H1 (cell line): Measurements from ENCODE around the gene XPOT. TPM values are rescaled to one million over a fixed set of nuclear protein-coding genes. Genes with fewer than 3 reads are reported as not detected.

Source experiments
- CTCF ChIA-PET: fragments of 300-600 bp; sonication (Branson Sonifier 250); formaldehyde crosslinking; loops from one replicate; lab custom pipeline; 2021; ENCODE audit not compliant: partially characterized antibody; lab: Charles Lee
- POLR2A ChIA-PET: fragments of 300-600 bp; sonication (Branson Sonifier 250); formaldehyde crosslinking; loops from one replicate; lab custom pipeline; 2021; ENCODE audit warnings: inconsistent platforms; ENCODE audit not compliant: partially characterized antibody; lab: Charles Lee
- DNase-seq, 2 experiments: peaks; one replicate each; pipeline versions ENCODE4 v3.0.0 to v3.0.0-alpha.2; 2010 to 2022; ENCODE audit warnings: low spot score in 2 of 2, low read depth in 1 of 2, mixed read lengths in 1 of 2
- FAIRE-seq: peaks from 2 replicates; lab custom pipeline; 2011; peaks lifted over from hg19 to GRCh38; lab: Jason Lieb, UNC
- H2AFZ ChIP-seq: 2 replicates; pipeline ENCODE4 v1.8.1; 2012; ENCODE audit warnings: low read length, inconsistent platforms
- H2AK5ac ChIP-seq: 2 replicates; pipeline ENCODE4 v1.6.1; 2013; ENCODE audit warnings: low read depth, low read length
- H2BK120ac ChIP-seq: replicated peaks from 2 replicates; pipeline ENCODE3; 2013; ENCODE audit warnings: low read depth, low read length, inconsistent platforms
- H2BK12ac ChIP-seq: 2 replicates; pipeline ENCODE4 v1.6.1; 2013; ENCODE audit warnings: low read depth, low read length
- H2BK15ac ChIP-seq: 2 replicates; pipeline ENCODE4 v1.6.1; 2013; ENCODE audit warnings: low read length
- H2BK20ac ChIP-seq: 2 replicates; pipeline ENCODE4 v1.6.1; 2013; ENCODE audit warnings: low read length
- H2BK5ac ChIP-seq: 2 replicates; pipeline ENCODE4 v1.6.1; 2013; ENCODE audit warnings: low read depth, low read length
- H3K14ac ChIP-seq: 2 replicates; pipeline ENCODE4 v1.6.1; 2013; ENCODE audit warnings: inconsistent platforms; ENCODE audit not compliant: insufficient read length
- H3K18ac ChIP-seq: 2 replicates; pipeline ENCODE4 v1.6.1; 2013; ENCODE audit warnings: low read length; ENCODE audit errors: extremely low read depth
- H3K23ac ChIP-seq: 2 replicates; pipeline ENCODE4 v1.6.1; 2013; ENCODE audit warnings: inconsistent platforms; ENCODE audit not compliant: insufficient read length
- H3K23me2 ChIP-seq: 2 replicates; pipeline ENCODE4 v1.6.1; 2013; ENCODE audit warnings: low read depth, low read length
- H3K27ac ChIP-seq: 2 replicates; pipeline ENCODE4 v1.6.1; 2011; ENCODE audit warnings: low read depth, low read length, inconsistent platforms
- H3K27me3 ChIP-seq, 4 experiments: replicated peaks in 1 of 4; 1 replicate in 1 of 4; 2 replicates in 3 of 4; pipeline versions ENCODE4 v1.6.1 to v1.8.1; 2011 to 2013; ENCODE audit warnings: low read length in 3 of 4, mild to moderate bottlenecking in 3 of 4, inconsistent platforms in 2 of 4, mixed read lengths in 2 of 4, moderate library complexity in 1 of 4; ENCODE audit not compliant: control insufficient read depth in 3 of 4, insufficient read depth in 3 of 4; ENCODE audit errors: extremely low read depth in 1 of 4
- H3K36me3 ChIP-seq, 4 experiments: 2 replicates each; pipeline versions ENCODE4 v1.6.1 to v1.8.1; 2011 to 2013; ENCODE audit warnings: mild to moderate bottlenecking in 4 of 4, low read length in 3 of 4, moderate library complexity in 2 of 4, control low read depth in 1 of 4, inconsistent platforms in 1 of 4; ENCODE audit not compliant: insufficient read depth in 4 of 4, control insufficient read depth in 2 of 4
- H3K4ac ChIP-seq: replicated peaks from 2 replicates; pipeline ENCODE3; 2013; ENCODE audit warnings: low read length, low read depth, mixed read lengths, inconsistent platforms; ENCODE audit not compliant: insufficient read length
- H3K4me1 ChIP-seq, 4 experiments: replicated peaks in 1 of 4; 1 replicate in 1 of 4; 2 replicates in 3 of 4; pipeline versions ENCODE4 v1.6.1 to v1.8.1; 2011 to 2013; ENCODE audit warnings: low read length in 3 of 4, inconsistent platforms in 2 of 4, mixed read lengths in 1 of 4; ENCODE audit not compliant: insufficient read depth in 4 of 4, control insufficient read depth in 3 of 4
- H3K4me2 ChIP-seq, 2 experiments: 2 replicates each; pipeline versions ENCODE4 v1.6.1 to v1.8.1; 2011 to 2013; ENCODE audit warnings: low read depth in 2 of 2, low read length in 2 of 2, control low read depth in 1 of 2, inconsistent platforms in 1 of 2, mild to moderate bottlenecking in 1 of 2; ENCODE audit not compliant: insufficient read depth in 1 of 2
- H3K4me3 ChIP-seq, 4 experiments: fragments of 200-600, 300-600 bp in 1 of 4; sonication (generic), shearing (Covaris generic), sonication (Bioruptor Twin) in 1 of 4; 2 replicates each; pipeline versions ENCODE4 v1.5.1 to v1.8.1; 2011 to 2016; ENCODE audit warnings: low read length in 4 of 4, low read depth in 3 of 4, control low read depth in 2 of 4, inconsistent platforms in 2 of 4, mild to moderate bottlenecking in 2 of 4, mixed read lengths in 1 of 4, moderate library complexity in 1 of 4; ENCODE audit not compliant: insufficient read depth in 2 of 4; ENCODE audit errors: extremely low read depth in 1 of 4
- H3K56ac ChIP-seq: replicated peaks from 2 replicates; pipeline ENCODE3; 2013; ENCODE audit warnings: low read depth, mild to moderate bottlenecking, mixed read lengths, low read length, inconsistent platforms; ENCODE audit not compliant: insufficient read length
- H3K79me1 ChIP-seq: 2 replicates; pipeline ENCODE4 v1.6.1; 2013; ENCODE audit warnings: low read depth, low read length, control low read depth
- H3K79me2 ChIP-seq, 2 experiments: 2 replicates each; pipeline versions ENCODE4 v1.6.1 to v1.8.1; 2012 to 2013; ENCODE audit warnings: low read length in 2 of 2, mild to moderate bottlenecking in 2 of 2, inconsistent platforms in 1 of 2; ENCODE audit not compliant: insufficient read depth in 2 of 2, control insufficient read depth in 1 of 2
- H3K9ac ChIP-seq, 4 experiments: replicated peaks in 1 of 4; 1 replicate in 1 of 4; 2 replicates in 3 of 4; pipeline versions ENCODE4 v1.6.1 to v1.8.1; 2011 to 2013; ENCODE audit warnings: low read depth in 3 of 4, low read length in 3 of 4, control low read depth in 2 of 4, mild to moderate bottlenecking in 2 of 4, moderate library complexity in 2 of 4, inconsistent platforms in 1 of 4; ENCODE audit errors: extremely low read depth in 1 of 4
- H3K9me3 ChIP-seq, 2 experiments: 2 replicates each; pipeline versions ENCODE4 v1.6.1 to v1.8.1; 2012 to 2013; ENCODE audit warnings: mild to moderate bottlenecking in 2 of 2, moderate library complexity in 2 of 2, control low read depth in 1 of 2, inconsistent platforms in 1 of 2, low read depth in 1 of 2, low read length in 1 of 2, mixed read lengths in 1 of 2; ENCODE audit not compliant: insufficient read depth in 2 of 2
- H4K20me1 ChIP-seq, 2 experiments: replicated peaks in 1 of 2; 2 replicates each; pipeline versions ENCODE3 to v1.8.1; 2011 to 2013; ENCODE audit warnings: inconsistent platforms in 2 of 2, low read length in 2 of 2, mild to moderate bottlenecking in 1 of 2; ENCODE audit not compliant: insufficient read depth in 2 of 2, control insufficient read depth in 1 of 2
- H4K5ac ChIP-seq: 2 replicates; pipeline ENCODE4 v1.6.1; 2013; ENCODE audit warnings: low read length, low read depth, mixed read lengths, inconsistent platforms; ENCODE audit not compliant: insufficient read length
- H4K8ac ChIP-seq: 2 replicates; pipeline ENCODE4 v1.8.0; 2013; ENCODE audit warnings: mild to moderate bottlenecking, moderate library complexity, low read length, inconsistent platforms; ENCODE audit not compliant: insufficient read depth; ENCODE audit errors: extremely low read depth
- H4K91ac ChIP-seq: replicated peaks from 2 replicates; pipeline ENCODE3; 2013; ENCODE audit warnings: low read length, mixed read lengths, inconsistent platforms; ENCODE audit not compliant: insufficient read length
- CEBPB ChIP-seq: IDR thresholded peaks from 2 replicates; pipeline ENCODE4 v1.6.1; 2012; ENCODE audit warnings: low read depth, low read length
- CHD1 ChIP-seq: IDR thresholded peaks from 2 replicates; pipeline ENCODE4 v1.6.1; 2012; ENCODE audit warnings: low read depth, low read length, improper control_type of control experiment
- KDM4A ChIP-seq: IDR thresholded peaks from one replicate; pipeline ENCODE4 v1.7.1; 2012; ENCODE audit warnings: low read depth, mild to moderate bottlenecking, moderate library complexity, low read length, inconsistent platforms; ENCODE audit not compliant: severe bottlenecking
- SP1 ChIP-seq: IDR thresholded peaks from 2 replicates; pipeline ENCODE4 v1.6.1; 2011; ENCODE audit warnings: low read depth, low read length
- TAF1 ChIP-seq: IDR thresholded peaks from 2 replicates; pipeline ENCODE4 v1.6.1; 2011; ENCODE audit warnings: mild to moderate bottlenecking, low read depth, low read length
- WGBS, 2 experiments: shearing (Covaris generic) in 1 of 2; methylation state at CpG; one replicate each; pipeline versions ENCODE4 v1.1.6 to v1.1.7; 2013 to 2015; ENCODE audit warnings: low lambda C conversion rate in 2 of 2, mixed read lengths in 2 of 2, inconsistent platforms in 1 of 2, low coverage in 1 of 2, missing lambda C conversion rate in 1 of 2; ENCODE audit not compliant: insufficient replicate concordance in 2 of 2, insufficient coverage in 1 of 2, insufficient read length in 1 of 2; ENCODE audit errors: extremely low coverage in 1 of 2, missing lambda C conversion rate in 1 of 2; 5-methylcytosine and 5-hydroxymethylcytosine counted together
- polyA plus RNA-seq, 7 experiments: library from polyadenylated mRNA; depleted of rRNA in 3 of 7; stranded (reverse) in 5 of 7; unstranded in 2 of 7; fragments of >200 nt in 5 of 7; fragments of 200-250 nt in 2 of 7; gene quantifications; 1 replicate in 5 of 7; 2 replicates in 1 of 7; 4 replicates in 1 of 7; pipeline versions ENCODE4 v1.2.1 to v1.2.3, GENCODE V29; 2011 to 2013; ENCODE audit warnings: missing spikeins in 2 of 7, mixed read lengths in 2 of 7
- total RNA-seq: library from RNA; stranded (reverse); fragmentation: NEBNext Ultra II Directional; extraction: Animal tissue kit (Norgen Biotek cat#: 25700); gene quantifications from 2 replicates; pipeline ENCODE4 v1.2.1, GENCODE V29; 2021
- TF ChIP-seq, protein P1 (sequence below): IDR thresholded peaks from 2 replicates; pipeline ENCODE4 v1.6.1; 2011; ENCODE audit warnings: low read depth, mild to moderate bottlenecking, low read length; ENCODE audit not compliant: insufficient read depth
- TF ChIP-seq, protein P2 (sequence below), 3 experiments: IDR thresholded peaks; 1 replicate in 2 of 3; 2 replicates in 1 of 3; pipeline versions ENCODE4 v1.5.1 to v1.6.1; 2011; ENCODE audit warnings: low read length in 3 of 3, mild to moderate bottlenecking in 3 of 3, inconsistent platforms in 2 of 3, low read depth in 1 of 3, moderate library complexity in 1 of 3; ENCODE audit not compliant: insufficient read depth in 1 of 3; ENCODE audit errors: control extremely low read depth in 1 of 3

XPOT gene
- total and polyA plus RNA-seq, 2 of the 8 experiments (the other 6 are each of a cell fraction or from before 2014, with no cell fraction given), result 38.8 to 176 TPM

DNA sequence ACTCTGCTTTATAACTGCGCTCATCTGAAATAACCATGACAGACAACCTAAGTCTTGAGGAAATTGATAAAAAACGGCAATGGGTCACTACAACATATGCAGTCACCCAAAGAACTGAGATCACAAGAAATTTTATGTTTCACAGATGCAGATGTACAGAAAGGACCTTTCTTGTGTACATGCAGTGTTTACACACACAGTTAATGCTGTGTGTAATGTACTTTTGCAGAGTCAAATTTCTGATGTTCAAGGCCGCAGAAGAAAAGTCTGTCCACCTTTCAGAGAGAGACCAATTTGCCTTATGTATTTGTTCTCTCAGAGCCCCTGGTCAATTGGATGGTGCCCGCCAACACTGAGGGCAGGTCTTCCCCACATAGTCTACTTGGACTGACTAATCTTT is 24.8 kb downstream of the XPOT start:
- H4K5ac ChIP-seq, result no peak overlapping the region
- no peak for DNase-seq
- H3K23me2 ChIP-seq, result no peaks in the 10 kb centered on the region
- no peak overlapping the region for H3K18ac ChIP-seq
- no peaks in the 10 kb centered on the region for H3K4me1 ChIP-seq
- H3K36me3 ChIP-seq, result peaks cover 46 to 100% (median 85%) of the 10 kb centered on the region in 4 experiments
- H2AK5ac ChIP-seq, result no peak overlapping the region
- no peak overlapping the region for H3K9ac ChIP-seq
- H3K4ac ChIP-seq, result no peak overlapping the region
- H3K14ac ChIP-seq, result no peak overlapping the region
- H4K8ac ChIP-seq, result no peak overlapping the region
- no peak for FAIRE-seq
- H3K4me3 ChIP-seq, result no peak overlapping the region
- H2BK20ac ChIP-seq, result no peak overlapping the region
- H3K27ac ChIP-seq, result no peak overlapping the region
- no peak overlapping the region for H3K4me2 ChIP-seq
- 94% methylated on average over 4 of the region's 4 CpGs; no CpG with 5 or more reads in 1 of the 2 experiments for WGBS, 2 experiments
- no peak overlapping the region for H2BK12ac ChIP-seq
- TF ChIP-seq, protein P1, sequence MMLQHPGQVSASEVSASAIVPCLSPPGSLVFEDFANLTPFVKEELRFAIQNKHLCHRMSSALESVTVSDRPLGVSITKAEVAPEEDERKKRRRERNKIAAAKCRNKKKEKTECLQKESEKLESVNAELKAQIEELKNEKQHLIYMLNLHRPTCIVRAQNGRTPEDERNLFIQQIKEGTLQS, result no peak
- TF ChIP-seq CHD1, result no peak
- no peak for TF ChIP-seq SP1
- TF ChIP-seq CEBPB, result no peak
- TF ChIP-seq, protein P2, sequence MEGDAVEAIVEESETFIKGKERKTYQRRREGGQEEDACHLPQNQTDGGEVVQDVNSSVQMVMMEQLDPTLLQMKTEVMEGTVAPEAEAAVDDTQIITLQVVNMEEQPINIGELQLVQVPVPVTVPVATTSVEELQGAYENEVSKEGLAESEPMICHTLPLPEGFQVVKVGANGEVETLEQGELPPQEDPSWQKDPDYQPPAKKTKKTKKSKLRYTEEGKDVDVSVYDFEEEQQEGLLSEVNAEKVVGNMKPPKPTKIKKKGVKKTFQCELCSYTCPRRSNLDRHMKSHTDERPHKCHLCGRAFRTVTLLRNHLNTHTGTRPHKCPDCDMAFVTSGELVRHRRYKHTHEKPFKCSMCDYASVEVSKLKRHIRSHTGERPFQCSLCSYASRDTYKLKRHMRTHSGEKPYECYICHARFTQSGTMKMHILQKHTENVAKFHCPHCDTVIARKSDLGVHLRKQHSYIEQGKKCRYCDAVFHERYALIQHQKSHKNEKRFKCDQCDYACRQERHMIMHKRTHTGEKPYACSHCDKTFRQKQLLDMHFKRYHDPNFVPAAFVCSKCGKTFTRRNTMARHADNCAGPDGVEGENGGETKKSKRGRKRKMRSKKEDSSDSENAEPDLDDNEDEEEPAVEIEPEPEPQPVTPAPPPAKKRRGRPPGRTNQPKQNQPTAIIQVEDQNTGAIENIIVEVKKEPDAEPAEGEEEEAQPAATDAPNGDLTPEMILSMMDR (IDR thresholded peaks at IDR 0.05; ENCODE audit: control extremely low read depth in 1 of 3, insufficient read depth in 1 of 3, low read depth in 1 of 3, low read length in 3 of 3), result no peak
- TF ChIP-seq KDM4A, result no peak
- TF ChIP-seq TAF1, result no peak
- no peak overlapping the region for H2AFZ ChIP-seq
- H3K79me2 ChIP-seq, result no peaks in the 10 kb centered on the region
- no peak overlapping the region for H2BK5ac ChIP-seq
- no peaks in the 10 kb centered on the region for H3K9me3 ChIP-seq
- H4K20me1 ChIP-seq, result peaks cover 0 to 3% of the 10 kb centered on the region in 2 experiments
- no peak overlapping the region for H2BK120ac ChIP-seq
- POLR2A ChIA-PET, result interaction anchor here (9.2 kb wide), 1 partner anchor 19 kb away, joined by 100 read pairs; no protein-coding TSS in a partner anchor
- no peak overlapping the region for H3K23ac ChIP-seq
- no peak overlapping the region for H3K56ac ChIP-seq
- H4K91ac ChIP-seq, result no peak overlapping the region
- H3K79me1 ChIP-seq, result no peaks in the 10 kb centered on the region
- CTCF ChIA-PET, result no interaction called here
- H3K27me3 ChIP-seq, result no peaks in the 10 kb centered on the region
- H2BK15ac ChIP-seq, result no peak overlapping the region
